H1 (cell line): ENCODE measurements around the gene BPIFB2. TPM values are rescaled to one million over a fixed set of nuclear protein-coding genes. Genes with fewer than 3 reads are reported as not detected.

Source experiments
- CTCF ChIA-PET: fragments of 300-600 bp; sonication (Branson Sonifier 250); formaldehyde crosslinking; loops from one replicate; lab custom pipeline; 2021; ENCODE audit not compliant: partially characterized antibody; lab: Charles Lee
- POLR2A ChIA-PET: fragments of 300-600 bp; sonication (Branson Sonifier 250); formaldehyde crosslinking; loops from one replicate; lab custom pipeline; 2021; ENCODE audit warnings: inconsistent platforms; ENCODE audit not compliant: partially characterized antibody; lab: Charles Lee
- DNase-seq, 2 experiments: peaks; one replicate each; pipeline versions ENCODE4 v3.0.0 to v3.0.0-alpha.2; 2010 to 2022; ENCODE audit warnings: low spot score in 2 of 2, low read depth in 1 of 2, mixed read lengths in 1 of 2
- FAIRE-seq: peaks from 2 replicates; lab custom pipeline; 2011; peaks lifted over from hg19 to GRCh38; lab: Jason Lieb, UNC
- H2AFZ ChIP-seq: 2 replicates; pipeline ENCODE4 v1.8.1; 2012; ENCODE audit warnings: low read length, inconsistent platforms
- H2AK5ac ChIP-seq: 2 replicates; pipeline ENCODE4 v1.6.1; 2013; ENCODE audit warnings: low read depth, low read length
- H2BK120ac ChIP-seq: replicated peaks from 2 replicates; pipeline ENCODE3; 2013; ENCODE audit warnings: low read depth, low read length, inconsistent platforms
- H2BK12ac ChIP-seq: 2 replicates; pipeline ENCODE4 v1.6.1; 2013; ENCODE audit warnings: low read depth, low read length
- H2BK15ac ChIP-seq: 2 replicates; pipeline ENCODE4 v1.6.1; 2013; ENCODE audit warnings: low read length
- H2BK20ac ChIP-seq: 2 replicates; pipeline ENCODE4 v1.6.1; 2013; ENCODE audit warnings: low read length
- H2BK5ac ChIP-seq: 2 replicates; pipeline ENCODE4 v1.6.1; 2013; ENCODE audit warnings: low read depth, low read length
- H3K14ac ChIP-seq: 2 replicates; pipeline ENCODE4 v1.6.1; 2013; ENCODE audit warnings: inconsistent platforms; ENCODE audit not compliant: insufficient read length
- H3K18ac ChIP-seq: 2 replicates; pipeline ENCODE4 v1.6.1; 2013; ENCODE audit warnings: low read length; ENCODE audit errors: extremely low read depth
- H3K23ac ChIP-seq: 2 replicates; pipeline ENCODE4 v1.6.1; 2013; ENCODE audit warnings: inconsistent platforms; ENCODE audit not compliant: insufficient read length
- H3K23me2 ChIP-seq: 2 replicates; pipeline ENCODE4 v1.6.1; 2013; ENCODE audit warnings: low read depth, low read length
- H3K27ac ChIP-seq: 2 replicates; pipeline ENCODE4 v1.6.1; 2011; ENCODE audit warnings: low read depth, low read length, inconsistent platforms
- H3K27me3 ChIP-seq, 4 experiments: replicated peaks in 1 of 4; 1 replicate in 1 of 4; 2 replicates in 3 of 4; pipeline versions ENCODE4 v1.6.1 to v1.8.1; 2011 to 2013; ENCODE audit warnings: low read length in 3 of 4, mild to moderate bottlenecking in 3 of 4, inconsistent platforms in 2 of 4, mixed read lengths in 2 of 4, moderate library complexity in 1 of 4; ENCODE audit not compliant: control insufficient read depth in 3 of 4, insufficient read depth in 3 of 4; ENCODE audit errors: extremely low read depth in 1 of 4
- H3K36me3 ChIP-seq, 4 experiments: 2 replicates each; pipeline versions ENCODE4 v1.6.1 to v1.8.1; 2011 to 2013; ENCODE audit warnings: mild to moderate bottlenecking in 4 of 4, low read length in 3 of 4, moderate library complexity in 2 of 4, control low read depth in 1 of 4, inconsistent platforms in 1 of 4; ENCODE audit not compliant: insufficient read depth in 4 of 4, control insufficient read depth in 2 of 4
- H3K4ac ChIP-seq: replicated peaks from 2 replicates; pipeline ENCODE3; 2013; ENCODE audit warnings: low read length, low read depth, mixed read lengths, inconsistent platforms; ENCODE audit not compliant: insufficient read length
- H3K4me1 ChIP-seq, 4 experiments: replicated peaks in 1 of 4; 1 replicate in 1 of 4; 2 replicates in 3 of 4; pipeline versions ENCODE4 v1.6.1 to v1.8.1; 2011 to 2013; ENCODE audit warnings: low read length in 3 of 4, inconsistent platforms in 2 of 4, mixed read lengths in 1 of 4; ENCODE audit not compliant: insufficient read depth in 4 of 4, control insufficient read depth in 3 of 4
- H3K4me2 ChIP-seq, 2 experiments: 2 replicates each; pipeline versions ENCODE4 v1.6.1 to v1.8.1; 2011 to 2013; ENCODE audit warnings: low read depth in 2 of 2, low read length in 2 of 2, control low read depth in 1 of 2, inconsistent platforms in 1 of 2, mild to moderate bottlenecking in 1 of 2; ENCODE audit not compliant: insufficient read depth in 1 of 2
- H3K4me3 ChIP-seq, 4 experiments: fragments of 200-600, 300-600 bp in 1 of 4; sonication (generic), shearing (Covaris generic), sonication (Bioruptor Twin) in 1 of 4; 2 replicates each; pipeline versions ENCODE4 v1.5.1 to v1.8.1; 2011 to 2016; ENCODE audit warnings: low read length in 4 of 4, low read depth in 3 of 4, control low read depth in 2 of 4, inconsistent platforms in 2 of 4, mild to moderate bottlenecking in 2 of 4, mixed read lengths in 1 of 4, moderate library complexity in 1 of 4; ENCODE audit not compliant: insufficient read depth in 2 of 4; ENCODE audit errors: extremely low read depth in 1 of 4
- H3K56ac ChIP-seq: replicated peaks from 2 replicates; pipeline ENCODE3; 2013; ENCODE audit warnings: low read depth, mild to moderate bottlenecking, mixed read lengths, low read length, inconsistent platforms; ENCODE audit not compliant: insufficient read length
- H3K79me1 ChIP-seq: 2 replicates; pipeline ENCODE4 v1.6.1; 2013; ENCODE audit warnings: low read depth, low read length, control low read depth
- H3K79me2 ChIP-seq, 2 experiments: 2 replicates each; pipeline versions ENCODE4 v1.6.1 to v1.8.1; 2012 to 2013; ENCODE audit warnings: low read length in 2 of 2, mild to moderate bottlenecking in 2 of 2, inconsistent platforms in 1 of 2; ENCODE audit not compliant: insufficient read depth in 2 of 2, control insufficient read depth in 1 of 2
- H3K9ac ChIP-seq, 4 experiments: replicated peaks in 1 of 4; 1 replicate in 1 of 4; 2 replicates in 3 of 4; pipeline versions ENCODE4 v1.6.1 to v1.8.1; 2011 to 2013; ENCODE audit warnings: low read depth in 3 of 4, low read length in 3 of 4, control low read depth in 2 of 4, mild to moderate bottlenecking in 2 of 4, moderate library complexity in 2 of 4, inconsistent platforms in 1 of 4; ENCODE audit errors: extremely low read depth in 1 of 4
- H3K9me3 ChIP-seq, 2 experiments: 2 replicates each; pipeline versions ENCODE4 v1.6.1 to v1.8.1; 2012 to 2013; ENCODE audit warnings: mild to moderate bottlenecking in 2 of 2, moderate library complexity in 2 of 2, control low read depth in 1 of 2, inconsistent platforms in 1 of 2, low read depth in 1 of 2, low read length in 1 of 2, mixed read lengths in 1 of 2; ENCODE audit not compliant: insufficient read depth in 2 of 2
- H4K20me1 ChIP-seq, 2 experiments: replicated peaks in 1 of 2; 2 replicates each; pipeline versions ENCODE3 to v1.8.1; 2011 to 2013; ENCODE audit warnings: inconsistent platforms in 2 of 2, low read length in 2 of 2, mild to moderate bottlenecking in 1 of 2; ENCODE audit not compliant: insufficient read depth in 2 of 2, control insufficient read depth in 1 of 2
- H4K5ac ChIP-seq: 2 replicates; pipeline ENCODE4 v1.6.1; 2013; ENCODE audit warnings: low read length, low read depth, mixed read lengths, inconsistent platforms; ENCODE audit not compliant: insufficient read length
- H4K8ac ChIP-seq: 2 replicates; pipeline ENCODE4 v1.8.0; 2013; ENCODE audit warnings: mild to moderate bottlenecking, moderate library complexity, low read length, inconsistent platforms; ENCODE audit not compliant: insufficient read depth; ENCODE audit errors: extremely low read depth
- H4K91ac ChIP-seq: replicated peaks from 2 replicates; pipeline ENCODE3; 2013; ENCODE audit warnings: low read length, mixed read lengths, inconsistent platforms; ENCODE audit not compliant: insufficient read length
- JUN ChIP-seq: IDR thresholded peaks from 2 replicates; pipeline ENCODE4 v1.6.1; 2011; ENCODE audit warnings: low read depth, mild to moderate bottlenecking, improper control_type of control experiment, low read length
- NRF1 ChIP-seq: IDR thresholded peaks from 2 replicates; pipeline ENCODE4 v1.6.1; 2011; ENCODE audit warnings: mild to moderate bottlenecking, low read depth, low read length, improper control_type of control experiment
- RAD21 ChIP-seq, 2 experiments: IDR thresholded peaks in 1 of 2; conservative IDR thresholded peaks in 1 of 2; 2 replicates each; pipeline ENCODE4 v1.6.1; 2011; ENCODE audit warnings: low read depth in 2 of 2, low read length in 2 of 2, improper control_type of control experiment in 1 of 2, inconsistent platforms in 1 of 2, mild to moderate bottlenecking in 1 of 2, moderate library complexity in 1 of 2
- WGBS, 2 experiments: shearing (Covaris generic) in 1 of 2; methylation state at CpG; one replicate each; pipeline versions ENCODE4 v1.1.6 to v1.1.7; 2013 to 2015; ENCODE audit warnings: low lambda C conversion rate in 2 of 2, mixed read lengths in 2 of 2, inconsistent platforms in 1 of 2, low coverage in 1 of 2, missing lambda C conversion rate in 1 of 2; ENCODE audit not compliant: insufficient replicate concordance in 2 of 2, insufficient coverage in 1 of 2, insufficient read length in 1 of 2; ENCODE audit errors: extremely low coverage in 1 of 2, missing lambda C conversion rate in 1 of 2; 5-methylcytosine and 5-hydroxymethylcytosine counted together
- polyA plus RNA-seq, 7 experiments: library from polyadenylated mRNA; depleted of rRNA in 3 of 7; stranded (reverse) in 5 of 7; unstranded in 2 of 7; fragments of >200 nt in 5 of 7; fragments of 200-250 nt in 2 of 7; gene quantifications; 1 replicate in 5 of 7; 2 replicates in 1 of 7; 4 replicates in 1 of 7; pipeline versions ENCODE4 v1.2.1 to v1.2.3, GENCODE V29; 2011 to 2013; ENCODE audit warnings: missing spikeins in 2 of 7, mixed read lengths in 2 of 7
- total RNA-seq: library from RNA; stranded (reverse); fragmentation: NEBNext Ultra II Directional; extraction: Animal tissue kit (Norgen Biotek cat#: 25700); gene quantifications from 2 replicates; pipeline ENCODE4 v1.2.1, GENCODE V29; 2021

BPIFB2 gene
- total and polyA plus RNA-seq, 2 of the 8 experiments (the other 6 are each of a cell fraction or from before 2014, with no cell fraction given), result not detected

DNA sequence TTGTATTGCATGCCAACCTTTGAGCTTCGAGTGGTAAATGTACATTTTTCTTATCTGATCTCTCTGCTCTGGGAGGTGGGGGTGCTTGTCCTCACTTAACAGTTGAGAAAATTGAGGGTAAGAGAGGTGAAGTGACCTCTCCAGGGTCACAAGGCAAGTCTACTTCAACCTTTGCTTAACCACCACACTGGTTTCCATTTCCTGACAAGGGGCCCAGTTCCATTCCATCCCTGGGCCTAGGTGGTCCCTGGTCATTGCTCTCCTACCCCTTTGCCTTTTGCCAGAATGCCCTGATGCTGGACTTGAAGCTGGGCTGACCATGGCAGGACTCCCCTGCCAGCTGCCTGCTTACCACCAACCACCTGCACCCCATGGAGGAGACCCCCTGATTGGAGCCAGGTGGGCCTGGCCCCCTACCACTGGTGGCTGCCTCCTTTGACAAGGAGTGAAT lies 36.3 kb downstream of the BPIFB2 start:
- Histone ChIP-seq H3K27me3 (peaks cover 0 to 3% (median 0%) of the 10 kb centered on the region in 4 experiments; a peak in 1 of 7 replicates), H3K9me3 (peaks cover 3 to 15% of the 10 kb centered on the region in 2 experiments; a peak in 2 of 4 replicates), H2BK15ac (no peak overlapping the region), H3K56ac (no peak overlapping the region), H3K79me1 (no peaks in the 10 kb centered on the region), H2BK20ac (no peak overlapping the region), H3K23me2 (no peaks in the 10 kb centered on the region), H3K23ac (no peak overlapping the region), H4K20me1 (no peaks in the 10 kb centered on the region), H3K4me1 (no peaks in the 10 kb centered on the region), H3K4me3 (no peak overlapping the region), H2BK120ac (no peak overlapping the region), H3K36me3 (no peaks in the 10 kb centered on the region), H3K4ac (no peak overlapping the region), H3K9ac (no peak overlapping the region), H2AFZ (no peak overlapping the region), H3K27ac (no peak overlapping the region), H2AK5ac (no peak overlapping the region), H3K79me2 (no peaks in the 10 kb centered on the region), H4K5ac (no peak overlapping the region), H4K8ac (no peak overlapping the region), H3K4me2 (no peak overlapping the region), H4K91ac (no peak overlapping the region), H2BK12ac (no peak overlapping the region), H3K18ac (no peak overlapping the region), H2BK5ac (no peak overlapping the region), H3K14ac (no peak overlapping the region)
- ChIA-PET CTCF (interaction anchor here (0.6 to 1.7 kb wide), 2 partner anchors 13 to 49 kb away, joined by 3 read pairs; no protein-coding TSS in a partner anchor), POLR2A (interaction anchor here (0.6 kb wide), 1 partner anchor 200 kb away, joined by 3 read pairs; no protein-coding TSS in a partner anchor)
- FAIRE-seq, result no peak
- 82% methylated on average over 1 of the region's 1 CpG; no CpG with 5 or more reads in 1 of the 2 experiments for WGBS, 2 experiments
- DNase-seq, result no peak
- TF ChIP-seq JUN (no peak), NRF1 (no peak), RAD21 (IDR thresholded peaks at IDR 0.05 in 1 of 2, conservative IDR thresholded peaks at IDR 0.05 in 1 of 2; ENCODE audit: low read depth in 2 of 2, low read length in 2 of 2) (no peak)
